HUES48 (cell line): Measurements from ENCODE around the gene EFCAB12.
"Not testable (repeated sequence)": the region's sequence is repeated elsewhere in the genome, so short reads cannot be mapped to it uniquely, and the experiment has no call there.

Experiments
- H3K27ac ChIP-seq: one replicate; pipeline ENCODE4 v1.7.0; 2013; ENCODE audit warnings: low read depth, low read length, inconsistent platforms
- H3K27me3 ChIP-seq: 2 replicates; pipeline ENCODE4 v1.6.1; 2013; ENCODE audit warnings: mild to moderate bottlenecking, low read length; ENCODE audit not compliant: control insufficient read depth, insufficient read depth
- H3K36me3 ChIP-seq: 2 replicates; pipeline ENCODE4 v1.6.1; 2013; ENCODE audit warnings: low read length; ENCODE audit not compliant: control insufficient read depth, insufficient read depth
- H3K4me1 ChIP-seq: 2 replicates; pipeline ENCODE4 v1.6.1; 2013; ENCODE audit warnings: mild to moderate bottlenecking, low read length; ENCODE audit not compliant: control insufficient read depth, insufficient read depth
- H3K4me3 ChIP-seq: 2 replicates; pipeline ENCODE4 v1.5.1; 2013; ENCODE audit warnings: mild to moderate bottlenecking, low read depth, low read length
- H3K9ac ChIP-seq: 2 replicates; pipeline ENCODE4 v1.6.1; 2013; ENCODE audit warnings: mild to moderate bottlenecking, low read depth, low read length, moderate library complexity
- H3K9me3 ChIP-seq: 2 replicates; pipeline ENCODE4 v1.6.1; 2013; ENCODE audit warnings: low read length; ENCODE audit not compliant: control insufficient read depth, insufficient read depth

Gene EFCAB12

GRCh38 chr3:129410971-129411370 lies 17.5 kb downstream of the EFCAB12 start:
- Histone ChIP-seq H3K4me1 (no peaks in the 10 kb centered on the region), H3K4me3 (no peak overlapping the region)

DNA sequence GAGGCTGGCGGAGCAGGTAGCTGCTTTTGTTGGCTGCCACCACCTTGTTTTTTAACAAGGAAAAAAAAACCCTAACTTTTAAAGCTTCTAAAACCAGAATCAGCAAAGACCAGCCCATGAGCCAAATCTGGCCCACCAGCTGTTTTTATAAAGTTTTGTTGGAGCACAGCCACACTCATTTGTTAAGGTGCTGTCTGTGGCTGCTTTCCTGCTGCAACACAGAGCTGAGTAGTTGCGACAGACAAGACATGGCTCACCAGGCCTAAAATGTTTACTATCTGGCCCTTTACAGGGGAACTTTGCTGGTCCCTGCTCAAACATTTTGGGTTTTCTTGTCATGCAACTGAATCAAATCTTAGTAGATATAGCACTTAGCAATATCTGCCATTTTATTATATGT lies 18.9 kb downstream of the EFCAB12 start:
- no peaks in the 10 kb centered on the region for H3K9me3 ChIP-seq
- no peaks in the 10 kb centered on the region for H3K36me3 ChIP-seq
- no peak overlapping the region for H3K4me3 ChIP-seq
- H3K27me3 ChIP-seq = no peaks in the 10 kb centered on the region
- H3K4me1 ChIP-seq = no peaks in the 10 kb centered on the region
- H3K27ac ChIP-seq = no peak overlapping the region
- no peak overlapping the region for H3K9ac ChIP-seq

More at GRCh38 chr3:129410971-129411370, 17.5 kb downstream of the EFCAB12 start:
- Histone ChIP-seq H3K36me3 (no peaks in the 10 kb centered on the region), H3K9ac (no peak overlapping the region), H3K27ac (no peak overlapping the region), H3K9me3 (no peaks in the 10 kb centered on the region), H3K27me3 (no peaks in the 10 kb centered on the region)

DNA sequence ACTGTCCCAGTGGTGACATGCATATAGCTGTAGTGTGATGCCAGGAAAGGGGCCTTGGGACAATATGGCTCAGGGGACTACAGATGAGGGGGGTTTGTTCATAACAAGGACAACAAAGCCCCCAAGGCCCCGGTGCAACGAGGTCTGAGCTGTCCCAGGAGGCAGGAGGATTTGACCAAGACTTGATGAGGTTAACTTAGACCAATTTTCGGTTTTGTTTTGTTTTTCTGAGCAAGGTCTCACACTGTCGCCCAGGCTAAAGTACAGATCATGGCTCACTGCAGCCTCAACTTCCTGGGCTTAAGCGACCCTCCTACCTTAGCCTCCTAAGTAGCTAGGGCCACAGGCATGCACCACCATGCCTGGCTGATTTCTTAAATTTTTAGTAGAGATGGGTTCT lies 23.8 kb downstream of the EFCAB12 start:
- Histone ChIP-seq H3K4me1 (no peaks in the 10 kb centered on the region), H3K9me3 (no peaks in the 10 kb centered on the region), H3K27ac (no peak overlapping the region), H3K36me3 (no peaks in the 10 kb centered on the region), H3K4me3 (no peak overlapping the region), H3K9ac (no peak overlapping the region), H3K27me3 (no peaks in the 10 kb centered on the region)

- H3K9ac ChIP-seq = no peak overlapping the region
Measured at GRCh38 chr3:129404130-129404529, 24.3 kb downstream of the EFCAB12 start.

GRCh38 chr3:129403450-129403849 lies 25.0 kb downstream of the EFCAB12 start:
- no peaks in the 10 kb centered on the region for H3K27me3 ChIP-seq
- H3K27ac ChIP-seq = no peak overlapping the region
- no peak overlapping the region for H3K4me3 ChIP-seq
- H3K9me3 ChIP-seq = no peaks in the 10 kb centered on the region
- no peaks in the 10 kb centered on the region for H3K4me1 ChIP-seq
- H3K36me3 ChIP-seq = no peaks in the 10 kb centered on the region
- H3K9ac ChIP-seq = no peak overlapping the region

More at GRCh38 chr3:129404130-129404529, 24.3 kb downstream of the EFCAB12 start:
- Histone ChIP-seq H3K9me3 (no peaks in the 10 kb centered on the region), H3K4me1 (no peaks in the 10 kb centered on the region), H3K36me3 (no peaks in the 10 kb centered on the region), H3K27ac (no peak overlapping the region), H3K4me3 (no peak overlapping the region), H3K27me3 (no peaks in the 10 kb centered on the region)

GRCh38 chr3:129402616-129403015 lies 25.8 kb downstream of the EFCAB12 start:
- Histone ChIP-seq H3K4me1 (0 out of 2 replicates have a peak, but pooled peaks cover 6% of the 10 kb centered on the region), H3K27ac (no peak overlapping the region), H3K4me3 (no peak overlapping the region), H3K36me3 (no peaks in the 10 kb centered on the region), H3K27me3 (no peaks in the 10 kb centered on the region), H3K9me3 (no peaks in the 10 kb centered on the region), H3K9ac (no peak overlapping the region)

DNA sequence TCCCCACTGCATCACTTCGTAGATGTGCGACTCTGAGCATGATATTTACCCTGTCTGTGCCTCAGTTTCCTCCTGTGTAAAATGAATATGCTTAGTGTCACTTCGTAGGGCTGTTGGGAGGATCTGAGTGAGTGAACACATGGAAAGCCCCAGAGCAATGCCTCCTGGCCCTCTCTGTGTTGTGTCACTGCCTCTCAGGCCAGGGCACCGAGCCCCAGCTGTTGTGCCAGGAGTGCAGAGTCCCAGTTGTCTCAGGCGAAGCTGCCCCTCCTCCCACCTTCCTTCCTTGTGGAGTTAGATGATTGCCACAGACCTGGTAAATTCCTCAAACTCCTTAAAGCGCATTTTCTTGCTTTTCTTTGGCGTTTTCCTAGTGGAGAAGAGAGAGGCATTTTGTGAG lies 26.2 kb downstream of the EFCAB12 start:
- H3K4me3 ChIP-seq = no peak overlapping the region
- no peak overlapping the region for H3K9ac ChIP-seq
- 0 out of 2 replicates have a peak, but pooled peaks cover 6% of the 10 kb centered on the region for H3K4me1 ChIP-seq
- H3K36me3 ChIP-seq = no peaks in the 10 kb centered on the region
- H3K27me3 ChIP-seq = no peaks in the 10 kb centered on the region
- no peak overlapping the region for H3K27ac ChIP-seq
- H3K9me3 ChIP-seq = no peaks in the 10 kb centered on the region

DNA sequence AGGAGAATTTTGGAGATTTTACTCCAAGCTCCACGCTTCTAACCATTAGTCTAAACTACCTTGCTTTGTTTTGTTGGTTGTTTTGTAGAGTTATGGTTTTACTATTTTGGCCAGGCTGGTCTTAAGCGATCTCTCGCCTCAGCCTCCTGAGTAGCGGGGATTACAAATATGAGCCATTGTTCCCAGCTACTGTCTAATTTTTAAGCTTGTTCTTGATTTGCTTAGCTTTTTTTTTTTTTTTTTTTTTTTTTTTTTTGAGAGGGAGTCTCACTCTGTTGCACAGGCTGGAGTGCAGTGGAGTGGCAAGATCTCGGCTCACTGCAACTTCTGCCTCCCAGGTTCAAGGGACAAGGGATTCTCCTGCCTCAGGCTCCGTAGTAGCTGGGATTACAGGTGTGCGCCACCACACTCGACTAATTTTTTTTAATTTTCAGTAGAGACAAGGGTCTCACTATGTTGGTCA lies 28.5 kb downstream of the EFCAB12 start:
- H3K27ac ChIP-seq = peak overlapping the region; percentile 82
- H3K36me3 ChIP-seq = peaks cover 20% of the 10 kb centered on the region; the same call in 1 of the 2 replicates
- H3K9ac ChIP-seq = no peak overlapping the region
- no peaks in the 10 kb centered on the region for H3K27me3 ChIP-seq
- no peaks in the 10 kb centered on the region for H3K9me3 ChIP-seq
- H3K4me1 ChIP-seq = 0 out of 2 replicates have a peak, but pooled peaks cover 6% of the 10 kb centered on the region
- peak overlapping the region; percentile 76 for H3K4me3 ChIP-seq

- Histone ChIP-seq H3K27me3 (no peaks in the 10 kb centered on the region), H3K27ac (peak overlapping the region; percentile 82), H3K36me3 (peaks cover 20% of the 10 kb centered on the region; the same call in 1 of the 2 replicates), H3K4me3 (peak overlapping the region; percentile 76), H3K4me1 (0 out of 2 replicates have a peak, but pooled peaks cover 6% of the 10 kb centered on the region), H3K9ac (peak overlapping the region; percentile 77), H3K9me3 (no peaks in the 10 kb centered on the region)
Measured at GRCh38 chr3:129399145-129399894, 29.1 kb downstream of the EFCAB12 start.

GRCh38 chr3:129398803-129399144 lies 29.7 kb downstream of the EFCAB12 start:
- Histone ChIP-seq H3K36me3 (peaks cover 20% of the 10 kb centered on the region; the same call in 1 of the 2 replicates), H3K4me1 (0 out of 2 replicates have a peak, but pooled peaks cover 6% of the 10 kb centered on the region), H3K4me3 (peak overlapping the region; percentile 76), H3K27me3 (no peaks in the 10 kb centered on the region), H3K27ac (peak overlapping the region; percentile 82), H3K9ac (peak overlapping the region; percentile 77), H3K9me3 (no peaks in the 10 kb centered on the region)

- H3K36me3 ChIP-seq = peaks cover 59% of the 10 kb centered on the region
Measured at GRCh38 chr3:129393760-129394564, 34.5 kb downstream of the EFCAB12 start.

More at GRCh38 chr3:129393760-129394564, 34.5 kb downstream of the EFCAB12 start:
- not testable (repeated sequence) for H3K9ac ChIP-seq, H3K27me3 ChIP-seq, H3K9me3 ChIP-seq, H3K27ac ChIP-seq, H3K4me3 ChIP-seq
- peaks cover 11% of the 10 kb centered on the region; the same call in 1 of the 2 replicates for H3K4me1 ChIP-seq
